Stomach smooth muscle (tissue), 2 donors: ENCODE results near the gene LRRC70.

Experiments
- H3K27ac ChIP-seq: one replicate; pipeline ENCODE4 v1.7.0; 2013; ENCODE audit warnings: mild to moderate bottlenecking, low read length, inconsistent platforms
- H3K27me3 ChIP-seq, 2 donors: one replicate each; pipeline ENCODE4 v1.7.0; 2013; ENCODE audit warnings: low read length in 2 of 2; ENCODE audit not compliant: insufficient read depth in 2 of 2, control insufficient read depth in 1 of 2
- H3K36me3 ChIP-seq, 2 donors: one replicate each; pipeline ENCODE4 v1.7.0; 2013; ENCODE audit warnings: low read length in 2 of 2; ENCODE audit not compliant: control insufficient read depth in 2 of 2, insufficient read depth in 2 of 2
- H3K4me1 ChIP-seq: one replicate; pipeline ENCODE4 v1.7.0; 2013; ENCODE audit warnings: low read length; ENCODE audit not compliant: control insufficient read depth, insufficient read depth
- H3K4me3 ChIP-seq, 2 donors: one replicate each; pipeline ENCODE4 v1.7.0; 2013; ENCODE audit warnings: low read length in 2 of 2
- H3K9ac ChIP-seq, 2 donors: one replicate each; pipeline ENCODE4 v1.7.0; 2013; ENCODE audit warnings: low read length in 2 of 2, mild to moderate bottlenecking in 1 of 2
- H3K9me3 ChIP-seq, 2 donors: one replicate each; pipeline ENCODE4 v1.7.0; 2013; ENCODE audit warnings: low read length in 2 of 2; ENCODE audit not compliant: control insufficient read depth in 2 of 2
- donor health status: healthy.
- donor health status: Pancreatic carcinoma.

LRRC70 gene

DNA sequence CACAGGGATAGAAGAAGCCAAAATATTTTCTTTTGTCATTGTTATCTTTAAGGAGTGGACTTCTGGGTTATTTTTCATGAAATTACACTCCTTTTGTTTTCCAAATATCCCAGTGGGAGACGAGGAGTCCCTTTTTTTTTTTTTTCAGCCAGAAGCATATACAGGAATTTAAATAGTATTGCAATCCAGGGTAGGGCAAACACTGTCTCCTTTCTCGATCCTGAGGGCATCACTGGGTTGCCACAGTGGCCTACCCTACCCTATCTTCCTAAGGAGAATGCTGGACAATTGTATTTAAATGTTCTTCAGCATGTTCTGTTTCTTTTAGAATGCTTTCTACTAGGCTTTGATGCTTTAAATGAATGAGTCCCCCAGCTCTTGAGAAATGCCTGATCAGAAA is 47.9 kb downstream of the LRRC70 start:
- Histone ChIP-seq H3K9me3 (no peaks in the 10 kb centered on the region), H3K4me3 (no peak overlapping the region), H3K27me3 (no peaks in the 10 kb centered on the region), H3K4me1 (no peaks in the 10 kb centered on the region), H3K36me3 (peaks cover 0 to 9% of the 10 kb centered on the region in 2 donors), H3K9ac (no peak overlapping the region), H3K27ac (no peak overlapping the region)

DNA sequence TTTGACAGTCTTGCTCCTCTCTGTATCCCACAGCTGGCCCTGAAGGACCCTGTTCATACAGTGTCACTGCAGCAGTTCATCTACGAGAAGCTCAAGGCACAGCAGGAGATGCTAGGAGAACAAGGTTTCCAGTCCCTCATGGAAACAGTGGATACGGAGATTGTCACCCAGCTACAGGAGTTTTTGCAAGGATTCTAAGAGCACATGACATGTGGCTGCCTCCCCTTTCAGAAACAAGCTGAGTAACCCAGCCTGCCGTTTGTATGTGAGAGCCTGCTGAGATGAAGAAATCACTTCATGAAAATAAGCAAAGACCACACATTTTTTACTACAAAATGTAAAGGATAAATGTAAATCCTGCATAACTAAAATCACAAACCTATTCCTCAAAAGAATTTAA is 48.5 kb downstream of the LRRC70 start:
- Histone ChIP-seq H3K36me3 (peaks cover 0 to 9% of the 10 kb centered on the region in 2 donors), H3K27me3 (no peaks in the 10 kb centered on the region), H3K9me3 (no peaks in the 10 kb centered on the region)

DNA sequence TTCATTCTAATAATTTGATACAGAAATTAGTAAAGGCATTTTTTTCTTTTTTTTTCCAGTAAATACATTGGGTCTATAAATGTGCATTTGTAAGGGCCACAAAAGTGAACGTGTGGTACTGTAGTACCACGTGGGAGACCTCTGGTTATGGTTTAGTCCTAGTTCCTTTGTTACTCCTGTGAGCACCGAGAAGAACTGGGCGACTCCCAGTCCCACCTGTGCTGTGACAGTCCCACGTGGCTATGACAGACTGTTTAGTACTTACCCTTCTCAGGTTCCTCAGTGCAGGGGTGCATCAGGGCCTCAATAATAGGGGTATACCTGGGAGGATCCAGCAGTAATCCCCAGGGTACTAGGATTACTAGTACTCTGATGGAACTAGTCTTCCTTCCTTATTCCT is 49.3 kb downstream of the LRRC70 start:
- Histone ChIP-seq H3K9me3 (no peaks in the 10 kb centered on the region), H3K27ac (no peak overlapping the region), H3K4me1 (no peaks in the 10 kb centered on the region)

More for the DNA sequence above, 48.5 kb downstream of the LRRC70 start:
- no peak overlapping the region for H3K4me3 ChIP-seq
- H3K27ac ChIP-seq, result no peak overlapping the region
- H3K4me1 ChIP-seq, result no peaks in the 10 kb centered on the region
- H3K9ac ChIP-seq, result no peak overlapping the region

More for the DNA sequence above, 49.3 kb downstream of the LRRC70 start:
- Histone ChIP-seq H3K36me3 (peaks cover 0 to 9% of the 10 kb centered on the region in 2 donors), H3K9ac (no peak overlapping the region), H3K4me3 (no peak overlapping the region), H3K27me3 (no peaks in the 10 kb centered on the region)
